Stomach (tissue), 9 donors: ENCODE results near the gene PPP1R37. TPM values are rescaled to one million over a fixed set of nuclear protein-coding genes. Genes with fewer than 3 reads are reported as not detected.
"Not testable (repeated sequence)": the region's sequence is repeated elsewhere in the genome, so short reads cannot be mapped to it uniquely, and the experiment has no call there.

Experiments used
- DNase-seq, 2 donors: peaks; one replicate each; pipeline versions ENCODE4 v3.0.0 to v3.0.0-alpha.2; 2013 to 2019
- H3K27ac ChIP-seq, 5 donors: fragments of 200-600 bp in 4 of 5; sonication (generic) in 4 of 5; one replicate each; pipeline ENCODE4 v1.5.1; 2013 to 2019; ENCODE audit warnings: mild to moderate bottlenecking in 1 of 5, moderate library complexity in 1 of 5
- H3K27me3 ChIP-seq, 3 donors: fragments of 200-600 bp; sonication (generic); one replicate each; pipeline ENCODE4 v1.5.1; 2017 to 2019; ENCODE audit warnings: mixed run types in 1 of 3
- H3K36me3 ChIP-seq, 4 donors: fragments of 200-600 bp; sonication (generic); 1 replicate in 3 of 4; 2 replicates in 1 of 4; pipeline ENCODE4 v1.5.1; 2016 to 2019
- H3K4me1 ChIP-seq, 4 donors: fragments of 200-600 bp; sonication (generic); one replicate each; pipeline ENCODE4 v1.5.1; 2016 to 2019
- H3K4me3 ChIP-seq, 4 donors: fragments of 200-600 bp; sonication (generic) in 3 of 4; one replicate each; pipeline ENCODE4 v1.5.1; 2016 to 2019; ENCODE audit warnings: mild to moderate bottlenecking in 1 of 4
- H3K9me3 ChIP-seq, 4 donors: fragments of 200-600 bp; sonication (generic); one replicate each; pipeline ENCODE4 v1.5.1; 2016 to 2019
- EP300 ChIP-seq: sonication (generic); formaldehyde crosslinking; IDR thresholded peaks from one replicate; pipeline ENCODE4 v1.6.1; 2017; ENCODE audit warnings: antibody characterized with exemption
- POLR2A ChIP-seq, 4 donors: fragments of 450-650 bp; IDR thresholded peaks; one replicate each; pipeline ENCODE4 v1.6.1; 2016; ENCODE audit warnings: antibody characterized with exemption in 4 of 4, control low read depth in 2 of 4, mild to moderate bottlenecking in 1 of 4, moderate library complexity in 1 of 4
- POLR2AphosphoS5 ChIP-seq, 3 donors: sonication (generic); formaldehyde crosslinking; IDR thresholded peaks; one replicate each; pipeline ENCODE4 v1.6.1; 2016; ENCODE audit warnings: antibody characterized with exemption in 3 of 3
- WGBS, 5 donors: extraction: QIAGEN DNeasy Blood & Tissue Kit in 3 of 5; methylation state at CpG; one replicate each; pipeline versions ENCODE4 v1.1.5 to v1.1.7; 2013 to 2018; 5-methylcytosine and 5-hydroxymethylcytosine counted together
- intact Hi-C: fragments of 100-400 bp; cut with DNase I; formaldehyde crosslinking; loops from one replicate; pipeline ENCODE4 v1.15.1; 2023; ENCODE audit warnings: low total_unique reads
- polyA plus RNA-seq, 3 donors: library from polyadenylated mRNA; stranded (reverse); fragments of 200-250 nt; gene quantifications; one replicate each; pipeline ENCODE4 v1.2.3, GENCODE V29; 2013
- total RNA-seq, 5 donors: library from RNA; depleted of rRNA; stranded (reverse); fragments of >200 nt; gene quantifications; one replicate each; pipeline versions ENCODE4 v1.1.0 to v1.2.3, GENCODE V29; 2014 to 2016
- TF ChIP-seq, protein P1 (sequence below), 7 experiments: fragments of 450-650 bp in 4 of 7; fragments of 200-600 bp in 3 of 7; sonication (generic) in 3 of 7; IDR thresholded peaks; one replicate each; pipeline ENCODE4 v1.5.1; 2016 to 2019; ENCODE audit warnings: antibody characterized with exemption in 7 of 7, control low read depth in 2 of 7, mild to moderate bottlenecking in 1 of 7
- donor health status: healthy with polysubstance abuse.
- donor health status: Bipolar disorder and iron deficiency.
- donor health status: healthy.

The PPP1R37 gene
- total and polyA plus RNA-seq, 8 donors: 25.7 to 268 (median 53.9) TPM

DNA sequence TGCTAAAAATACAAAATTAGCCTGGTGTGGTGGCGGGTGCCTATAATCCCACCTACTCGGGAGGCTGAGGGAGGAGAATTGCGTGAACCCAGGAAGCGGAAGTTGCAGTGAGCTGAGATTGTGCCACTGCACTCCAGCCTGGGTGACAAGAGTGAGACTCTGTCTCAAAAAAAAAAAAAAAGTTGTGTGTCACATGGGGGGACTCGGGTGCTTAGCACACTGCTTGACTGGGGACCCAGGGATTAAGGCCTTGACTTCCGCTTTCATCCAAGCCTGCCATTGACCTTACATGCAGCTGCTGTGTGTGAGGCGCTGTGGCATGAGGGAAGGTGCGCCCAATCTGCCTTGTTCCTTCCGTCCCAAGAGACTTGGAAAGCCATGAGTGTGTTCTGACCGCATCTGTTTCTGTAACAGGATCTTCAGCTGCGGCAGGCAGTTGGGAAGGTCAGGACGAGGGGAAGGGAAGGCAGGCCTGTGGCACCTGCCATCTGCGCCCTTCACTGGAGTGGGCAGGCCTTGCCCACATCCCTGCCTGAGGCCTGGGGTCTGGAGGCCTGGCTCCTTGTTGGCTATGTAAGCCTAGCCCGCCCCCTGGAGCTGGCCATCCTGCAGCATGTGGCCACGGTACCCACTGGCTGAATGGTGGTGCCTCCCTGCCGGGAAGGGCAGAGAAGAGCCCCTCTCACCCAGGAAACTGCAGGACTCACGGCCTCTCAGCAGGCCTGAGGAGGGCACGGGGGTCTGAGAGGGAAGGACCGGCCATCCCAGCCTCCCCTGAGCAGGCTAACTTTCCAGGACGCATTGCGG, 23.0 kb downstream of the PPP1R37 start:
- TF ChIP-seq POLR2AphosphoS5 (IDR thresholded peaks at IDR 0.05) (no peak), EP300 (no peak), POLR2A (IDR thresholded peaks at IDR 0.05) (no peak)
- TF ChIP-seq, protein P1, sequence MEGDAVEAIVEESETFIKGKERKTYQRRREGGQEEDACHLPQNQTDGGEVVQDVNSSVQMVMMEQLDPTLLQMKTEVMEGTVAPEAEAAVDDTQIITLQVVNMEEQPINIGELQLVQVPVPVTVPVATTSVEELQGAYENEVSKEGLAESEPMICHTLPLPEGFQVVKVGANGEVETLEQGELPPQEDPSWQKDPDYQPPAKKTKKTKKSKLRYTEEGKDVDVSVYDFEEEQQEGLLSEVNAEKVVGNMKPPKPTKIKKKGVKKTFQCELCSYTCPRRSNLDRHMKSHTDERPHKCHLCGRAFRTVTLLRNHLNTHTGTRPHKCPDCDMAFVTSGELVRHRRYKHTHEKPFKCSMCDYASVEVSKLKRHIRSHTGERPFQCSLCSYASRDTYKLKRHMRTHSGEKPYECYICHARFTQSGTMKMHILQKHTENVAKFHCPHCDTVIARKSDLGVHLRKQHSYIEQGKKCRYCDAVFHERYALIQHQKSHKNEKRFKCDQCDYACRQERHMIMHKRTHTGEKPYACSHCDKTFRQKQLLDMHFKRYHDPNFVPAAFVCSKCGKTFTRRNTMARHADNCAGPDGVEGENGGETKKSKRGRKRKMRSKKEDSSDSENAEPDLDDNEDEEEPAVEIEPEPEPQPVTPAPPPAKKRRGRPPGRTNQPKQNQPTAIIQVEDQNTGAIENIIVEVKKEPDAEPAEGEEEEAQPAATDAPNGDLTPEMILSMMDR (IDR thresholded peaks at IDR 0.05): no peak
- 86 to 89% (median 89%) methylated on average over 20 to 21 of the region's 21 CpGs for WGBS, 5 donors
- Histone ChIP-seq H3K27ac (peak overlapping the region in 3 of 5 donors; percentile 75 to 80 (median 77)), H3K27me3 (no peaks in the 10 kb centered on the region), H3K4me1 (peaks cover 75 to 100% (median 95%) of the 10 kb centered on the region in 4 donors), H3K4me3 (no peak overlapping the region), H3K9me3 (no peaks in the 10 kb centered on the region), H3K36me3 (no peaks in the 10 kb centered on the region)
- no peak for DNase-seq
- intact Hi-C loops: no loop called here

DNA sequence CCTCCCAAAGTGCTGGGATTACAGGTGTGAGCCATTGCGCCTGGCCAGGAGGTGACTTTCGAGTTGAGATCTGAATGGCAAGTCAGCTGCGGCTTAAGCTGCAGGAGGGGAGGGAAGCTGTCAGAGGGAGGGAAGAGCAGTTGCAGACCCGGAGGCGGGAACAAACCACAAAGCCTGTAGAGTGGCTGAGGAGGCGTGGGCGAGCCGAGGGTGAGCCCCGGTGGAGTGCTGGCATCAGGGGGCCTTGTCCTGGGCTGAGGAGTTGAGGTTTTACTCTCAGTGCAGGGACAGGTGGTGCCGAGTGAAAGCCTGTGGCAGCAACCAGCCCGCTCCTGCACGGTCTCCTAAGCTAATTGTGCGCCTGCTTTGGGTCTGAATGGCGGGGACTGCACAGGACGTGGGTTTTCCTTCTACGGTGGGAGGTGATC, 24.2 kb downstream of the PPP1R37 start:
- WGBS, 5 donors: 16 to 48% (median 27%) methylated on average over 14 to 16 of the region's 16 CpGs
- no peaks in the 10 kb centered on the region for H3K36me3 ChIP-seq
- TF ChIP-seq EP300 (no peak), POLR2A (IDR thresholded peaks at IDR 0.05) (no peak), POLR2AphosphoS5 (IDR thresholded peaks at IDR 0.05) (no peak)
- TF ChIP-seq, protein P1 (IDR thresholded peaks at IDR 0.05): no peak
- no peak overlapping the region for H3K4me3 ChIP-seq
- peak in 1 of 2 donors; percentile 75 for DNase-seq
- H3K9me3 ChIP-seq: no peaks in the 10 kb centered on the region
- no peaks in the 10 kb centered on the region for H3K27me3 ChIP-seq
- intact Hi-C loops: no loop called here
- peak overlapping the region; percentile 30 to 77 (median 38) for H3K27ac ChIP-seq
- peaks cover 84 to 100% (median 97%) of the 10 kb centered on the region in 4 donors for H3K4me1 ChIP-seq

DNA sequence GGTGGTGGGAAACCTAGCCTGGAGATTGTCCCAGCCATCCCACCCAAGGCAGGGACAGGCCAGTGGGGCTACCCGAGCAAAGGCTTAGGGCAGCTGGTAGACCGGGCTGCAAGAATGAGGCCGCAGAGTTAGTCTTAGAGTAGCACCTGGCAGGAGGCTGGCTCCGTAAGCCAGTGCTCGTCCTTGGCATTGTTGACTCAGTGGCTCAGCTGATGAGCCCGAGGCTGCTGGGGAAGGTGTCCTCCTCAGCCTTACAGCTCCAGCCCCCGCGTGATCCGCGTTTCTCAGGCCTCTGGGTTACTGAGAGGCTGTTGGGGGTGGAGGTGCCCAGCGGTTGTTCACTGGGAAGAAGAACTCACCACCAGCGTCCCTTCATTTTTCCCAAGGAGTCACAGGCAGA, 24.7 kb downstream of the PPP1R37 start:
- 22 to 43% (median 39%) methylated on average over 10 to 12 of the region's 12 CpGs for WGBS, 5 donors
- Histone ChIP-seq H3K36me3 (no peaks in the 10 kb centered on the region), H3K4me3 (no peak overlapping the region), H3K27me3 (no peaks in the 10 kb centered on the region), H3K27ac (peak overlapping the region; percentile 30 to 77 (median 38)), H3K4me1 (peaks cover 82 to 100% (median 97%) of the 10 kb centered on the region in 4 donors), H3K9me3 (no peaks in the 10 kb centered on the region)
- TF ChIP-seq, protein P1 (IDR thresholded peaks at IDR 0.05): no peak
- TF ChIP-seq POLR2A (IDR thresholded peaks at IDR 0.05): no peak
- TF ChIP-seq POLR2AphosphoS5 (IDR thresholded peaks at IDR 0.05): no peak
- no peak for TF ChIP-seq EP300
- intact Hi-C loops: no loop called here
- no peak for DNase-seq

DNA sequence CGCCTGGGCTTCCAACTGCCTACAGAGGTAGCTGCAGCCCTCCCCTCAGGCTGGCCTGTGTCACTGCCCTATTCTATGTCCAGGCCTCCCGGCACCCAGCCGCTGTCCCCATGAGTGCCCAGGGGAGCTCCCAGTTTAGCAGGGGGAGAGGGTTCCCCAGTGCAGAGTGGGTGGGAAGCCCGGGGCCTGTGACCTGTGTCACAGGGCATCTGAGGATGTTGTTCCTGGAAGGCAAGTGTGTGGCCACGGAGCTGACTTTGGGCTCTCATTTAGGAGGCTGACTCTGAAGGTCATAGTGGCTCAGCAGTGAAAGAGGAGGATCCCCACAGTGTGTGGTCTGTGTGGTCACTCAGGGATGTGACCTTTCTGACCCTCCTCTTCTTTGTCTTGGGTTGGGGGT, 25.1 kb downstream of the PPP1R37 start:
- H3K4me1 ChIP-seq: peaks cover 82 to 100% (median 97%) of the 10 kb centered on the region in 4 donors
- H3K27ac ChIP-seq: peak overlapping the region; percentile 30 to 77 (median 38)
- intact Hi-C loops: no loop called here
- no peak for TF ChIP-seq POLR2A (IDR thresholded peaks at IDR 0.05)
- TF ChIP-seq, protein P1 (IDR thresholded peaks at IDR 0.05): no peak
- no peak for TF ChIP-seq POLR2AphosphoS5 (IDR thresholded peaks at IDR 0.05)
- no peak for TF ChIP-seq EP300
- peaks cover 0 to 4% (median 0%) of the 10 kb centered on the region in 4 donors for H3K36me3 ChIP-seq
- no peak for DNase-seq
- WGBS, 5 donors: 48 to 88% (median 57%) methylated on average over 3 to 5 of the region's 5 CpGs
- H3K4me3 ChIP-seq: no peak overlapping the region
- no peaks in the 10 kb centered on the region for H3K27me3 ChIP-seq
- H3K9me3 ChIP-seq: no peaks in the 10 kb centered on the region

DNA sequence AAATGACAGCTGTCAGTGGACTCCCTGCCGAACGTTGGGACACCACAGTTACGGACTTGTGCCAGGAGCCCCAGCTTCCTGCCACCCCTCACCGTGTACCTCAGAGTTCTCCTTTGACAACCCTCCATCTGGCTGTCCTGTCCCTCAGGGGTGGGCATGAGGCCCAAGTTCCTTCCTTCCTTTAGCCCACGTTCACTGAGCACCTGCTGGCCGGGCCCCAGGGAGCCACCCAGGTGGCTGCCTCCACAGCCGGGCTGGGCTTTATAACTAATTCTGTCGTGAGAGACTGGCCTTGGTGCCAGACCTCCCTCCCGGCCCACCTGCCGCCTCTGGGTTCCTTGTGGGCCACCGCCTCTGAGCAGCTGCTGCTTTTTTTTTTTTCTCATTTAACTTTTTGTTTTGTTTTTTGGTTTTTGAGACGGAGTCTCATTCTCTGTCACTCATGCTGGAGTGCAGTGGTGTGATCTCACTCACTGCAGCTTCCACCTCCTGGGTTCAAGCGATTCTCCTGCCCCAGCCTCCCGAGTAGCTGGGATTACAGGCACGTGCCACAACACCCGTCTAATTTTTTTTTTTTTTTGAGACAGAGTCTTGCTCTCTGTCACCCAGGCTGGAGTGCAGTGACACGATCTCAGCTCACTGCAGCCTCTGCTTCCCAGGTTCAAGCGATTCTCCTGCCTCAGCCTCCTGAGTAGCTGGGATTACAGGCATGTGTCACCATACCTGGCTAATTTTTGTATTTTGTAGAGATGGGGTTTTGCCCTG, 25.8 kb downstream of the PPP1R37 start:
- peak in 1 of 2 donors; percentile 44 for DNase-seq
- H3K4me3 ChIP-seq, intact Hi-C loops, H3K27me3 ChIP-seq, H3K9me3 ChIP-seq: not testable (repeated sequence)
- 24 to 48% (median 35%) methylated on average over 18 of the region's 18 CpGs for WGBS, 5 donors
- Histone ChIP-seq H3K27ac (peak overlapping the region; percentile 30 to 77 (median 38)), H3K4me1 (peaks cover 81 to 100% (median 97%) of the 10 kb centered on the region in 4 donors), H3K36me3 (peaks cover 0 to 10% (median 0%) of the 10 kb centered on the region in 4 donors)
